GM11168 (cell line): ENCODE results near the gene TEDC2.

Experiments
- in situ Hi-C: fragments of 300-500 bp; cut with MboI; formaldehyde crosslinking; loops from one replicate; pipeline ENCODE4 v1.12.0; 2022; ENCODE audit warnings: low sequenced_read_pairs; ENCODE audit not compliant: unreplicated experiment

TEDC2 gene

DNA sequence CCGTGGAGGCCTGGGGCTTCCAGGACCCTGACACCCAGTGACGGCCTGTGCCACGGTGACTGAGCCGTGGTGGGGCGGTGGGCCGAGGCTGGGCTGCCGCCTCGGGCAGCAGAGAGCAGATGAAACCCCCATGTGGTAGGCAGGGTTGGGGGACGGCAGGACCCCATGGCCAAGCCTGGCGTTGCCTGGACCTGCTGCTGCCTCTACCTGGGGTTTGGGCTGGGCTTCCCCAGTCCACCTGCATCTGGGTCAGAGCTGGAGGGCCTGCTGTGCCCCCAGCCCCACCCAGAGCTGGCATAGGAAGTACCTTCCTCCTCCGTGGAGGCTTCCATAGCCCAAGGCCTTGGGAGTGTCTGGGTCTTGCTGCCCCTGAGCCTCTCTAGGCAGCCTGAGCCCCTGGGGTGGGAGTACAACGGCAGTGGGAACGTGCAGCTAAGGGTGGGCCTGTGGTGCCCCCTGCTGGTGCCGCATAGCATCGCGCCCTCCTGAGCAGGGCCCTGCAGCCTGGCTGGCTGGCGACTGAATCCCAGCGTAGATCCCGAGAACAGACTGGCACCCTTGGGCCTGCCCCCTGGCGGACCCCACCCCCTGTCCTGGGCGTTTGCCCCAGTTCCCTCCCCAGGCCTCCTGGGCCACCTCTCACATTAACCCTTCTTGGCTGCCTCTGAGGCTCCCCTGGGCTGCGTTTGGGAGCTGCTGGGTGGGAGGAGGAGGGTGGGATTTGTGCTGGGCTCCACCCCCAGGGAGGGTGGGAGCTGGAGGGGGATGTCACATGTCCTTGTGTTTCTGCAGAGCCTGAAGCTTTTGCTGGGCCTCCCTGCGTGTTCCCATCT lies 41.2 kb downstream of the TEDC2 start:
- in situ Hi-C loops: no loop called here

DNA sequence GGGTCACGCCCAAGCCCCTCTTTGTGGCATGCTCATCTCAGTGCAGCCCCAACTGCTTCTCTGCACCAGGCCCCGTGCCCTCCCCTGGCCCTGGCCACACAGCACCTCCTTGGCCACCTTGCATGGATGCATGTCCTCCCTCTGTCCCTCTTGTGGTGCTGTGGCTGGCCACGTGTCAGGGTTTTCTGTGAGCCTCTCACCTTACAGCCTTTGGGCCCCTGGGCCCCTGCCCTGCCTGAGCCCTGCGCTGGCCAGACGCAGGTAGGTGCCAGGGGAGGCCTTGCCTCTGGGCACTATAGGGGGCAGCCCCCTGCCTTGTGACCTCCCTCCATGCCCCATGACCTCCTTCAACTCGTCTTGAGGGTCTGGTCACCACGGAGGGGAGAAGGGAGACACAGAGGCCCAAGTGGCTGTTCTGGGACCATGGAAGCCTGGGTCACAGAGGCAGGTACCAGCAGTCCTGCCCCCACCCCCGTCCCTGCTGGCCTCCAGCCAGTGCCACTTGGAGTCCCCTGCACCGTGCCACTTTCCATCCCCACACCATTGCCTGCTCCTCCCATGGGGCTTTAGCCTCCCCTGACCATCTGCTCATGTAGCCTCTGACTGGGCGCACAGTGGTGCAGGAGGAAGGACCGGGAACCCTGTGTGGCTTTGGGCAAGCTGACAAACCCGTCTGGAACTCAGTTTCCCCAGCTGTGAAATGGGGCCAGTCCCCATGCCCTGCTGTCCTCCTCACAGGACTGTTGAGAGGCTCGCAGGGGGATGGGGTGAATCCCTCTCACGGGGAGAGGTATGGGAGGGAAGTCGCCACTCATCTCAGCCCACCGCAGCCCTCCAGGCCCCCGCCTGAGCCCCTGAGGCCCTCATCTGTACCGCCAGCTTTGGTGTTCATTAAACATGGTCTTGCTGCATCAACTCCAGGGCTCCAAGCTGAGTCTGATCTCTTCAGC lies 42.3 kb downstream of the TEDC2 start:
- in situ Hi-C loops: no loop called here

DNA sequence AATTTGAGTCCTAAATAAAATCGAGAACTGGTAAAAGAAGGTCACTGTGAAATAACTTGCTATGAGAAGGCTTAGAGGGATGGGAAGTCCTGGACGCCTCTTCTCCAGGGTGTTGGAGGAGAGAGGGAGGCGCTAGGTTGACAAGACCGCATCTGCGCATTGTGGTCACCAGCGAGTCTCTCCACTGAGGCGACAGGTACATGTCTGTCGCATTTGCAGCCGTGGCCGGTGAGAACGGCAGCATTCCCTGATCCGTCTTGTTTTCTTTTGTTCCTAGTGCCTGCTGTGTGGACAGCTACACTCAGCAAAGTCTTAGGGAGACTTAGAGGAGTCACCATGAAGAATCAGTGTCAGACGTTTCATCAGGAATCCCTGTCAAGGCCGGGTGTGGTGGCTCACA lies 45.8 kb downstream of the TEDC2 start:
- in situ Hi-C loops: no loop called here

DNA sequence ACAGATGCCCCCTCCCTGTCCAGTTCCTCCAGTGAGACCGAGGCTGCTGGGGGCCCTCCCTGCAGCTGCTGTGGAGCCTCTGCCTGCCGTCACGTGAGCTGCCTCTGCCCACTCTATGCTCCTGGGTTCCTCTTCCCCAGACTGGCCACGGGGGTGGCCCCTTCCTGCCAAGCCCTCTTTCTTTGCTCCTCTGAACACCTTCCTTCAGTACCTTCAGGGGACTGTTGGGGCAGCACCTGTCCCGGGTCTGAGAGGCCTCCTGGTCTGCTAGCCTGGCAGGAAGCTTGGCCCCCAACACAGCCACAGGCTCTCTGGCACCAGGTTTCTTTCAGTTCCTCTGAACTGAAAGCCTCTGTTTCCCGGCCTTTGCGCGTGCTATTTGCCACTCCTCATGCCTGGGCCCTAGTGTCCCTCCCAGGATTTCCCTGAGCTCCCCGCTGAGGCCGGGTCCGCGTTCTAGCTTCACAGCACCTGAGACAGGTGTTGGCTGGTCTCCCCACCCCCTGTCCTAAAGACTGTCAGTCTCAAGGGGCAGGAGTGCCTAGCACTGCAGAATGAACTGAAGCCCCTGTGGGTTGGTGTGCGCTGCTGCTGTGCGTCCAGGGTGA lies 47.2 kb downstream of the TEDC2 start:
- in situ Hi-C loops: no loop called here

DNA sequence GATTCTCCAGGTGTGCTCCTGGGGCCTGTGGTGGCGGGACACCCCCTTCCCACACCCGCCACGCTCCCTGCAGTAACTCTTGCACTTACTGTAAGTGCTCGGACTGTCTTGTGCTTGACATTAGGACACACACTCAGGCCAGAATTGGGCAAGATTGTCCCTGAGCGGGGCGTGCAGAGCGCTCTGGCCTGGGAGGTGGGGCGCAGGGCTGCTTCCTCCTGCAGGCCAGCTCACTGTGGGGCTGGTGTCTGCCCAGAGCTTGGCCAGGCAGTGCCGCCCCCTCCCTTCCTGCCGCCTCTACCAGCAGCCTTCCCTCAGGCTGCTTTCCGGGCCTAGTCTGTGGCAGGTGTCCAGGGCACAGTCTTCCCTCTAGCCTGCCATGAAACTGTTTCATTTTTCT lies 47.8 kb downstream of the TEDC2 start:
- in situ Hi-C loops: no loop called here

DNA sequence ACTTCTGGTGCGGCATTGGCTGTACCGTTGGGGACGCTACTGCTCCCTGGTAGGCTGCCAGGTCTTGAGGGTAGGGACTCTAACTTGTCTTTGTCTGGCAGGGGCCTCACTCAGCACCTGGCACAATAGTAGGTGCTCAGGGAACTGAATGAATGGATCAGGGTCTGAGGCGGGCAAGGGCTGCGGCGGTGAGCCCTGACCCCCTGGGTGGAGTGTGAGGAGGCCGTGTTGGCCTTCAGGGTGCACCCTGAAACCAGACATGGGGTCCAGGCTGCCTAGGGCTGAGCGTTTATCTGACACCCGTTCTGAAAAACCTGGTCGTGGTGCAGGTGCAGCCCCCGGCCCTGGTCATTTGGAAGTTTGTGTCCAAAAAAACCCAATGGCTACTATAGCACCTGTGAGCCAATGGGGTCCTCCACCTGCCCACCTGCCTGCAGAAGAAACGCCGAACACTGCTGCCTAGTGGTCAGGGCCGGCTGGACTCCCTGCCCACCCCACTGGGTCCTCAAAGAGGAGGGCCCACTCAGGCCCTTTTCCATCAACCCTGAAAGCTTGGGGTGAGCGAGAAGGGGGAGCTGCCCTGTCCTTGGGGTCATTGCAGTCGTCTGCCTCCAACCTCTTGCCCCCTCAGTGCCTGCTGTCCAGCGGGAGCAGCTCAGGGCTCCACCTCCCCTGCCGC lies 49.0 kb downstream of the TEDC2 start:
- in situ Hi-C loops: no loop called here

DNA sequence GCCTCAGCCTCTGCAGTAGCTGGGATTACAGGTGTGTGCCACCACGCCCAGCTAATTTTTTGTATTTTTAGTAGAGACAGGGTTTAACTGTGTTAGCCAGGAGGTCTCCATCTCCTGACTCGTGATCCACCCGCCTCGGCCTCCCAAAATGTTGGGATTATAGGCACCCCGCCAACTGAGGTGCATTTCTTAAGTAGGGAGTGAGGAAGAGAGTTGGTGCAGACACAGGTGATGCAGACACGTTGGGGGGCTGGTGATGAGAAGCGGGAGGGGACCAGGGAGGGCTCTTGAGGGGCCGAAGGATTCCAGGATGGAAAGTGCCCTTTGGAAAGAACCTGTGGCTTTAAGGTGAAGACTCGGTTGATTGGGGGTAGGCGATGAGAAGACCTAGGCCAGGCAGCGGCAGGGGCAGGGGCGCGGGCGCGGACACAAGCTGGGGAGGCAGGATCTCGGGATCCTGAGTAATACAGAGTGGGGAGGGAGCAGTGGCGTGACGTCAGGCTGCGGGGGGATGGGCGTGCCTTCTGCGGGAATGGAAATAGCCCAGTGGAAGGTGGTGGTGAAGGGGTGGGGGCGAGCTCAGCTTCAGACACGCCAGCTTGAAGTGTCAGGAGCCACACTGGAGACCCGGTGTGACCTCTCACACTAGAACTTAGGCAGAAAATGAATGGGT lies 51.4 kb downstream of the TEDC2 start:
- in situ Hi-C loops: no loop called here

DNA sequence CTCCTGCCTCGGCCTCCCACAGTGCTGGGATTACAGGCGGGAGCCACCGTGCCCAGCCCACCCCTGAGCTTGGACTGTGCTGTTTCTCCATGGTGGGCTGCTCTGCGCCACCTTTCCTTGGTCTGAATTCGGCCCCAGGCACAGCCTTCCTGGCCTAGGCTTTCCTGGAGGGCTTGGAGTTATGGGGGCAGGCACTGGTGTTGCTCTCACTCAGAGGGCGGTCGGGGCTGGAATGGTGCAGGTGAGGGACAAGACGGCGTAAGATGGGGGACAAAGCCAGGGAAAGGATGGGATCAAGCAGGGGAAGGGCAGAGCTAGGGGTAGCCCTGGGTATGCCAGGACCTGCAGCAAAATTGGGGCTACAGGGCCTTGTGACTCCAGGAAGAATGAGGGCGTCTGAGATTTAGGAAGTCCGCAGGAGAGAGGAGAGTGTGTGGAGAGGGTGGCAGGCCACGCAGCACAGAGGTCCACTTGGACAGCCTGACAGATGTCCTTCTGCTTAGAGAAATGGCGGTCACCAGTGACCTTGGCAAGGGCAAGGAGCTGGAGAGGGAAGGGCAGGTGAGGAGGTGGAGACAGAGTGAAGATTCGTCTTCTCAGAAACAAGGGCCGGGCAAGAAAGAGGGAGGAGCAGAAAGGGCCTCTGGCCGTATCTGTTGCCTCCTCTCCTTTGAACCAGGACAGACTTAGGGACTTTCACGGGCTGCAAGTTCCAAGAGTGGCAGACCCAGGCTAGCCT lies 52.3 kb downstream of the TEDC2 start:
- in situ Hi-C loops: no loop called here

DNA sequence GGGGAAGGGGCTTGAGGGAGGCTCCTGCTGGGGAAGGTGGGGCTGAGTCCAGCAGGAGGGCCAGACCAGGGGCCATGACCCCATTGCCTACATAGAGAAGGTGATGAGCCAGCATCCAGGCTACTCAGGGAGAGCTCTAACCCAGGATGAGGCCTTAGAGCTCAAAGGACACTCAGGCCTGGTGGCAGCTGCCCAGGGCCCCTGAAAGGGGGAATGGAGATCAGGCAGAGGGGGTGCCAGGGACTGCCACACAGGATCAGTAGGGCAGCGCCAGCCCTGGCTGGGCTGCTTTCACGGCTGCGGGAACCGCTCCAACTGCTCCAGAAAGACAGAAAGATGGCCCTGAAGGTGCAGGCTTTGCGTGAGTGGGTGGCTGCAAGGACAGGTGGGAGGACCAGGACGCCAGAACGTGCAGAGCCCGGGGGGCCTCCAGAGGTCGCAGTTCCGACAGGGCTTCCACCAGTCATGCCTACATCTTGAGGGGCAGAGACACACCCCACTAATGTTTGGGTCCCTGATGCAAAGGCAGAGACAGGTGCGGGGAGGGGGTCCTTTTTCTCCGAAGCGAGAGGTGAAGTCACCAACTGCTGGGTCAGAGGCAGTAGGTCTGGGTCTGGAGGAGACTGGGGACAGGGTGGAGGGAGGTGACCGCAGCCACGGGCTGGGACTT lies 53.0 kb downstream of the TEDC2 start:
- in situ Hi-C loops: no loop called here

DNA sequence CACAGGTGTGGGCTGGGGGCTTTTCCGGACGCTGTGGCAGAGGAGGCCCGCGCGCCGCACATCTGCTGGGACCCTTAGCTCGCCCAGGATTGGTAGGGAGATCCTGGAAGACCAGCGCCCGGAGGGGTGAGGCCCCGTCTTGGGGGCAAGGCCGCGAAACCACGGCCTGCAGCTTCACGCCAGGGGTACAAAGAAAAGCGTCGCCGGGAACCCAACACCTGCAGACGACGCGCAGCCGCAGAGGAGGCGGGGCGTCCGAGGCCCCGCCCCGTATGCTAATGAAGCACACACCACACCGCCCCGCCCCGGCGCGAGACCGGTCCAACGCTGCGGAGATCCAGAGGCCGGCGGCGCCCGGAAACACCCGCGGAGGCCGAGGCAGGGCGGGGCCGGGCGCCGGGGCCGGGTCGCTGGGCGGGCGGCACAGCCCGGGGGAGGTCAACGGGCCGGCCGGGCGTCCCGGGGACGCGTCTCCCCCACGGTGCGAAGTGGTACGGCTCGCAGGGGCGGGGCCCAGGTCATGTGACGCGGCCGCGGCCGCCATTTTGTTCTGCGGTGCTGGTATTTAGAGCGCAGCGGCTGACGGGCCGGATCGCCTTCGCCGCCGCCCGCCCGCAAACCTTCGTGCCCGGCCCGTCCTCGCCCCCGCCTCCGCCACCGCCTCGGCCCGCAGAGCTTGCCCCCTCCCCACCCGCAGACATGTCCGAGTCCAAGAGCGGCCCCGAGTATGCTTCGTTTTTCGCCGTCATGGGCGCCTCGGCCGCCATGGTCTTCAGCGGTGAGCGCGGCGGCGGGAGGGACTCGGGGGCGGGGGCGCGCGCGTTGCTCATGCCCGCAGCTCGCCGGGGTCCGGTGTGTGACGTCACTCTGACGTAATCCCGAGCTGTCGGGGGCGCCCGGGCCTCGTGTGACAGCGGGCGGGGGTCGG lies 53.8 kb downstream of the TEDC2 start, which contains the start of gene ATP6V0C:
Gene ATP6V0C (plus strand): TSS at position 548 of the 928 bp plus-strand sequence. CDS start 152 bp downstream, at position 700.
- in situ Hi-C loops: no loop called here
